DOHH2 (cell line): ENCODE data around the gene COL4A4.

ENCODE experiments used
- CTCF ChIP-seq: fragments of 200-600 bp; sonication (generic); IDR thresholded peaks from one replicate; pipeline ENCODE4 v1.5.1; 2014; ENCODE audit warnings: antibody characterized with exemption, mild to moderate bottlenecking, low read depth, low read length; ENCODE audit not compliant: poor library complexity, severe bottlenecking
- EZH2phosphoT487 ChIP-seq: fragments of 200-600 bp; sonication (generic); IDR thresholded peaks from 2 replicates; pipeline ENCODE4 v1.6.1; 2017; ENCODE audit warnings: borderline replicate concordance, mild to moderate bottlenecking, antibody characterized with exemption, low read length, moderate library complexity, mixed read lengths

GRCh38 chr2:227130636-227131035 is 33.4 kb downstream of the COL4A4 start:
- no peak for TF ChIP-seq CTCF
- TF ChIP-seq EZH2phosphoT487: no peak
